H1 (cell line): ENCODE data around the gene MANF. TPM values are rescaled to one million over a fixed set of nuclear protein-coding genes. Genes with fewer than 3 reads are reported as not detected.

ENCODE experiments used
- CTCF ChIA-PET: fragments of 300-600 bp; sonication (Branson Sonifier 250); formaldehyde crosslinking; loops from one replicate; lab custom pipeline; 2021; ENCODE audit not compliant: partially characterized antibody; lab: Charles Lee
- POLR2A ChIA-PET: fragments of 300-600 bp; sonication (Branson Sonifier 250); formaldehyde crosslinking; loops from one replicate; lab custom pipeline; 2021; ENCODE audit warnings: inconsistent platforms; ENCODE audit not compliant: partially characterized antibody; lab: Charles Lee
- DNase-seq, 2 experiments: peaks; one replicate each; pipeline versions ENCODE4 v3.0.0 to v3.0.0-alpha.2; 2010 to 2022; ENCODE audit warnings: low spot score in 2 of 2, low read depth in 1 of 2, mixed read lengths in 1 of 2
- FAIRE-seq: peaks from 2 replicates; lab custom pipeline; 2011; peaks lifted over from hg19 to GRCh38; lab: Jason Lieb, UNC
- H2AFZ ChIP-seq: 2 replicates; pipeline ENCODE4 v1.8.1; 2012; ENCODE audit warnings: low read length, inconsistent platforms
- H2AK5ac ChIP-seq: 2 replicates; pipeline ENCODE4 v1.6.1; 2013; ENCODE audit warnings: low read depth, low read length
- H2BK120ac ChIP-seq: replicated peaks from 2 replicates; pipeline ENCODE3; 2013; ENCODE audit warnings: low read depth, low read length, inconsistent platforms
- H2BK12ac ChIP-seq: 2 replicates; pipeline ENCODE4 v1.6.1; 2013; ENCODE audit warnings: low read depth, low read length
- H2BK15ac ChIP-seq: 2 replicates; pipeline ENCODE4 v1.6.1; 2013; ENCODE audit warnings: low read length
- H2BK20ac ChIP-seq: 2 replicates; pipeline ENCODE4 v1.6.1; 2013; ENCODE audit warnings: low read length
- H2BK5ac ChIP-seq: 2 replicates; pipeline ENCODE4 v1.6.1; 2013; ENCODE audit warnings: low read depth, low read length
- H3K14ac ChIP-seq: 2 replicates; pipeline ENCODE4 v1.6.1; 2013; ENCODE audit warnings: inconsistent platforms; ENCODE audit not compliant: insufficient read length
- H3K18ac ChIP-seq: 2 replicates; pipeline ENCODE4 v1.6.1; 2013; ENCODE audit warnings: low read length; ENCODE audit errors: extremely low read depth
- H3K23ac ChIP-seq: 2 replicates; pipeline ENCODE4 v1.6.1; 2013; ENCODE audit warnings: inconsistent platforms; ENCODE audit not compliant: insufficient read length
- H3K23me2 ChIP-seq: 2 replicates; pipeline ENCODE4 v1.6.1; 2013; ENCODE audit warnings: low read depth, low read length
- H3K27ac ChIP-seq: 2 replicates; pipeline ENCODE4 v1.6.1; 2011; ENCODE audit warnings: low read depth, low read length, inconsistent platforms
- H3K27me3 ChIP-seq, 4 experiments: replicated peaks in 1 of 4; 1 replicate in 1 of 4; 2 replicates in 3 of 4; pipeline versions ENCODE4 v1.6.1 to v1.8.1; 2011 to 2013; ENCODE audit warnings: low read length in 3 of 4, mild to moderate bottlenecking in 3 of 4, inconsistent platforms in 2 of 4, mixed read lengths in 2 of 4, moderate library complexity in 1 of 4; ENCODE audit not compliant: control insufficient read depth in 3 of 4, insufficient read depth in 3 of 4; ENCODE audit errors: extremely low read depth in 1 of 4
- H3K36me3 ChIP-seq, 4 experiments: 2 replicates each; pipeline versions ENCODE4 v1.6.1 to v1.8.1; 2011 to 2013; ENCODE audit warnings: mild to moderate bottlenecking in 4 of 4, low read length in 3 of 4, moderate library complexity in 2 of 4, control low read depth in 1 of 4, inconsistent platforms in 1 of 4; ENCODE audit not compliant: insufficient read depth in 4 of 4, control insufficient read depth in 2 of 4
- H3K4ac ChIP-seq: replicated peaks from 2 replicates; pipeline ENCODE3; 2013; ENCODE audit warnings: low read length, low read depth, mixed read lengths, inconsistent platforms; ENCODE audit not compliant: insufficient read length
- H3K4me1 ChIP-seq, 4 experiments: replicated peaks in 1 of 4; 1 replicate in 1 of 4; 2 replicates in 3 of 4; pipeline versions ENCODE4 v1.6.1 to v1.8.1; 2011 to 2013; ENCODE audit warnings: low read length in 3 of 4, inconsistent platforms in 2 of 4, mixed read lengths in 1 of 4; ENCODE audit not compliant: insufficient read depth in 4 of 4, control insufficient read depth in 3 of 4
- H3K4me2 ChIP-seq, 2 experiments: 2 replicates each; pipeline versions ENCODE4 v1.6.1 to v1.8.1; 2011 to 2013; ENCODE audit warnings: low read depth in 2 of 2, low read length in 2 of 2, control low read depth in 1 of 2, inconsistent platforms in 1 of 2, mild to moderate bottlenecking in 1 of 2; ENCODE audit not compliant: insufficient read depth in 1 of 2
- H3K4me3 ChIP-seq, 4 experiments: fragments of 200-600, 300-600 bp in 1 of 4; sonication (generic), shearing (Covaris generic), sonication (Bioruptor Twin) in 1 of 4; 2 replicates each; pipeline versions ENCODE4 v1.5.1 to v1.8.1; 2011 to 2016; ENCODE audit warnings: low read length in 4 of 4, low read depth in 3 of 4, control low read depth in 2 of 4, inconsistent platforms in 2 of 4, mild to moderate bottlenecking in 2 of 4, mixed read lengths in 1 of 4, moderate library complexity in 1 of 4; ENCODE audit not compliant: insufficient read depth in 2 of 4; ENCODE audit errors: extremely low read depth in 1 of 4
- H3K56ac ChIP-seq: replicated peaks from 2 replicates; pipeline ENCODE3; 2013; ENCODE audit warnings: low read depth, mild to moderate bottlenecking, mixed read lengths, low read length, inconsistent platforms; ENCODE audit not compliant: insufficient read length
- H3K79me1 ChIP-seq: 2 replicates; pipeline ENCODE4 v1.6.1; 2013; ENCODE audit warnings: low read depth, low read length, control low read depth
- H3K79me2 ChIP-seq, 2 experiments: 2 replicates each; pipeline versions ENCODE4 v1.6.1 to v1.8.1; 2012 to 2013; ENCODE audit warnings: low read length in 2 of 2, mild to moderate bottlenecking in 2 of 2, inconsistent platforms in 1 of 2; ENCODE audit not compliant: insufficient read depth in 2 of 2, control insufficient read depth in 1 of 2
- H3K9ac ChIP-seq, 4 experiments: replicated peaks in 1 of 4; 1 replicate in 1 of 4; 2 replicates in 3 of 4; pipeline versions ENCODE4 v1.6.1 to v1.8.1; 2011 to 2013; ENCODE audit warnings: low read depth in 3 of 4, low read length in 3 of 4, control low read depth in 2 of 4, mild to moderate bottlenecking in 2 of 4, moderate library complexity in 2 of 4, inconsistent platforms in 1 of 4; ENCODE audit errors: extremely low read depth in 1 of 4
- H3K9me3 ChIP-seq, 2 experiments: 2 replicates each; pipeline versions ENCODE4 v1.6.1 to v1.8.1; 2012 to 2013; ENCODE audit warnings: mild to moderate bottlenecking in 2 of 2, moderate library complexity in 2 of 2, control low read depth in 1 of 2, inconsistent platforms in 1 of 2, low read depth in 1 of 2, low read length in 1 of 2, mixed read lengths in 1 of 2; ENCODE audit not compliant: insufficient read depth in 2 of 2
- H4K20me1 ChIP-seq, 2 experiments: replicated peaks in 1 of 2; 2 replicates each; pipeline versions ENCODE3 to v1.8.1; 2011 to 2013; ENCODE audit warnings: inconsistent platforms in 2 of 2, low read length in 2 of 2, mild to moderate bottlenecking in 1 of 2; ENCODE audit not compliant: insufficient read depth in 2 of 2, control insufficient read depth in 1 of 2
- H4K5ac ChIP-seq: 2 replicates; pipeline ENCODE4 v1.6.1; 2013; ENCODE audit warnings: low read length, low read depth, mixed read lengths, inconsistent platforms; ENCODE audit not compliant: insufficient read length
- H4K8ac ChIP-seq: 2 replicates; pipeline ENCODE4 v1.8.0; 2013; ENCODE audit warnings: mild to moderate bottlenecking, moderate library complexity, low read length, inconsistent platforms; ENCODE audit not compliant: insufficient read depth; ENCODE audit errors: extremely low read depth
- H4K91ac ChIP-seq: replicated peaks from 2 replicates; pipeline ENCODE3; 2013; ENCODE audit warnings: low read length, mixed read lengths, inconsistent platforms; ENCODE audit not compliant: insufficient read length
- TAF1 ChIP-seq: IDR thresholded peaks from 2 replicates; pipeline ENCODE4 v1.6.1; 2011; ENCODE audit warnings: mild to moderate bottlenecking, low read depth, low read length
- TAF7 ChIP-seq: optimal IDR thresholded peaks from 2 replicates; pipeline ENCODE3; 2011; ENCODE audit warnings: low read depth, mild to moderate bottlenecking, inconsistent platforms, low read length, moderate library complexity, borderline replicate concordance
- ZNF274 ChIP-seq: IDR thresholded peaks from 2 replicates; pipeline ENCODE4 v1.7.0; 2012; ENCODE audit warnings: low read length, borderline replicate concordance; ENCODE audit errors: extremely low read depth
- WGBS, 2 experiments: shearing (Covaris generic) in 1 of 2; methylation state at CpG; one replicate each; pipeline versions ENCODE4 v1.1.6 to v1.1.7; 2013 to 2015; ENCODE audit warnings: low lambda C conversion rate in 2 of 2, mixed read lengths in 2 of 2, inconsistent platforms in 1 of 2, low coverage in 1 of 2, missing lambda C conversion rate in 1 of 2; ENCODE audit not compliant: insufficient replicate concordance in 2 of 2, insufficient coverage in 1 of 2, insufficient read length in 1 of 2; ENCODE audit errors: extremely low coverage in 1 of 2, missing lambda C conversion rate in 1 of 2; 5-methylcytosine and 5-hydroxymethylcytosine counted together
- polyA plus RNA-seq, 7 experiments: library from polyadenylated mRNA; depleted of rRNA in 3 of 7; stranded (reverse) in 5 of 7; unstranded in 2 of 7; fragments of >200 nt in 5 of 7; fragments of 200-250 nt in 2 of 7; gene quantifications; 1 replicate in 5 of 7; 2 replicates in 1 of 7; 4 replicates in 1 of 7; pipeline versions ENCODE4 v1.2.1 to v1.2.3, GENCODE V29; 2011 to 2013; ENCODE audit warnings: missing spikeins in 2 of 7, mixed read lengths in 2 of 7
- total RNA-seq: library from RNA; stranded (reverse); fragmentation: NEBNext Ultra II Directional; extraction: Animal tissue kit (Norgen Biotek cat#: 25700); gene quantifications from 2 replicates; pipeline ENCODE4 v1.2.1, GENCODE V29; 2021

MANF gene
- total and polyA plus RNA-seq, 2 of the 8 experiments (the other 6 are each of a cell fraction or from before 2014, with no cell fraction given) = 37.5 to 159 TPM

GRCh38 chr3:51353131-51353530, 32.0 kb upstream of the MANF start:
- FAIRE-seq = no peak
- no peak overlapping the region for H3K4me3 ChIP-seq
- no peak for TF ChIP-seq TAF7
- TF ChIP-seq TAF1 = no peak
- no peak for TF ChIP-seq ZNF274

More at GRCh38 chr3:51353131-51353530, 32.0 kb upstream of the MANF start:
- Histone ChIP-seq H2BK20ac (no peak overlapping the region), H3K79me2 (no peaks in the 10 kb centered on the region), H3K4me2 (no peak overlapping the region), H3K9me3 (no peaks in the 10 kb centered on the region), H3K4ac (no peak overlapping the region), H3K36me3 (peaks cover 0 to 6% (median 0%) of the 10 kb centered on the region in 4 experiments; a peak in 4 of 8 replicates), H3K4me1 (no peaks in the 10 kb centered on the region), H2BK15ac (no peak overlapping the region), H4K8ac (no peak overlapping the region), H3K79me1 (no peaks in the 10 kb centered on the region), H4K91ac (no peak overlapping the region), H3K14ac (no peak overlapping the region), H3K27ac (no peak overlapping the region), H2AFZ (no peak overlapping the region), H2BK5ac (no peak overlapping the region), H3K56ac (no peak overlapping the region), H4K20me1 (no peaks in the 10 kb centered on the region), H4K5ac (no peak overlapping the region), H3K23me2 (no peaks in the 10 kb centered on the region), H2BK12ac (no peak overlapping the region), H3K27me3 (no peaks in the 10 kb centered on the region), H3K18ac (no peak overlapping the region), H3K9ac (no peak overlapping the region), H2AK5ac (no peak overlapping the region), H2BK120ac (no peak overlapping the region), H3K23ac (no peak overlapping the region)
- no peak for DNase-seq
- ChIA-PET POLR2A (no interaction called here), CTCF (interaction anchor here (0.8 kb wide), 1 partner anchor 7 kb away, joined by 3 read pairs; no protein-coding TSS in a partner anchor)
- 81% methylated on average over 4 of the region's 4 CpGs; no CpG with 5 or more reads in 1 of the 2 experiments for WGBS, 2 experiments
